Stimulated activated CD4-positive, alpha-beta T cell treated with anti-CD3 and anti-CD28 coated beads, TNF-alpha, amount 100 ng/mL, for 24 hours (primary cell): Measurements from ENCODE around the gene ACSM5.

ENCODE experiments used
- DNase-seq, 3 experiments: peaks; one replicate each; pipeline ENCODE4 v3.0.0-alpha.2; 2020; ENCODE audit warnings: low read depth in 3 of 3

Gene ACSM5

GRCh38 chr16:20409398-20410120 is at the start of gene ACSM5:
Gene ACSM5 (plus strand): TSS chr16:20409534. CDS start chr16:20411485, 1,951 bp downstream.
- DNase-seq = no peak

GRCh38 chr16:20359997-20360396 is 49.3 kb upstream of the ACSM5 start:
- no peak for DNase-seq

- no peak for DNase-seq
These were observed 46.1 kb upstream of the ACSM5 start for GRCh38 chr16:20363191-20363590.

- DNase-seq = no peak
These were observed 45.3 kb upstream of the ACSM5 start for GRCh38 chr16:20364051-20364450.

- no peak for DNase-seq
These were observed 39.8 kb upstream of the ACSM5 start for GRCh38 chr16:20369452-20370054.

- no peak for DNase-seq
These were observed 36.6 kb upstream of the ACSM5 start for GRCh38 chr16:20372701-20373100.

GRCh38 chr16:20377181-20377580 is 32.2 kb upstream of the ACSM5 start:
- no peak for DNase-seq

GRCh38 chr16:20380782-20381181 is 28.6 kb upstream of the ACSM5 start:
- no peak for DNase-seq

- DNase-seq = no peak
These were observed 27.0 kb upstream of the ACSM5 start for GRCh38 chr16:20382202-20382948.

GRCh38 chr16:20383106-20384029 is 26.0 kb upstream of the ACSM5 start:
- DNase-seq = peak; percentile 20 to 46 (median 28)

GRCh38 chr16:20385844-20386832 is 23.2 kb upstream of the ACSM5 start:
- DNase-seq = peak; percentile 11 to 59 (median 19)

- no peak for DNase-seq
These were observed 21.4 kb upstream of the ACSM5 start for GRCh38 chr16:20387978-20388377.

GRCh38 chr16:20388854-20389253 is 20.5 kb upstream of the ACSM5 start:
- no peak for DNase-seq

GRCh38 chr16:20391045-20391444 is 18.3 kb upstream of the ACSM5 start:
- no peak for DNase-seq

GRCh38 chr16:20393801-20394577 is 15.3 kb upstream of the ACSM5 start:
- no peak for DNase-seq

GRCh38 chr16:20395946-20396345 is 13.4 kb upstream of the ACSM5 start:
- no peak for DNase-seq

GRCh38 chr16:20396846-20397467 is 12.4 kb upstream of the ACSM5 start:
- DNase-seq = no peak

GRCh38 chr16:20397468-20398074 is 11.8 kb upstream of the ACSM5 start:
- DNase-seq = no peak

- DNase-seq = no peak
These were observed 10.7 kb upstream of the ACSM5 start for GRCh38 chr16:20398603-20399002.
